ENCODE measurements around the gene ALMS1. TPM values are rescaled to one million over a fixed set of nuclear protein-coding genes. Genes with fewer than 3 reads are reported as not detected.

The ALMS1 gene
- total and polyA plus RNA-seq, 9 of the 15 experiments (the other 6 are each of a cell fraction or from before 2014, with no cell fraction given), result 1.4 to 26.3 (median 13.6) TPM

GRCh38 chr2:73444202-73444601, 58.6 kb downstream of the ALMS1 start:
- H3K4me2 ChIP-seq (ENCODE audit: insufficient read depth, low read length), result no peak overlapping the region
- no peak for FAIRE-seq
- no peak overlapping the region for H3K9ac ChIP-seq (ENCODE audit: insufficient read depth in 1 of 2, low read depth in 2 of 2, low read length in 2 of 2)
- ATAC-seq, result no peak
- intact Hi-C loops (cut with micrococcal nuclease), result no loop called here
- peaks cover 3% of the 10 kb centered on the region; the same call in 2 of the 3 replicates for H3K36me3 ChIP-seq (ENCODE audit: control insufficient read depth, insufficient read depth, low read length)
- WGBS (ENCODE audit: insufficient coverage, low coverage, missing lambda C conversion rate), result 80% methylated on average over 3 of the region's 3 CpGs
- TF ChIP-seq ZBTB2 (IDR thresholded peaks at IDR 0.05) (no peak), MEIS2 (IDR thresholded peaks at IDR 0.05; ENCODE audit: partially characterized antibody) (no peak), ATF7 (IDR thresholded peaks at IDR 0.05) (no peak), ZNF778 (CRISPR knock-in tag; IDR thresholded peaks at IDR 0.05) (no peak), ZNF511 (CRISPR knock-in tag; IDR thresholded peaks at IDR 0.05) (no peak), GTF2E2 (tag; IDR thresholded peaks at IDR 0.05) (no peak), PHB (CRISPR knock-in tag; IDR thresholded peaks at IDR 0.05) (no peak), TRIM24 (IDR thresholded peaks at IDR 0.05) (no peak), YY1 (IDR thresholded peaks at IDR 0.05; ENCODE audit: borderline replicate concordance in 1 of 3, control insufficient read depth in 1 of 3, extremely low read depth in 1 of 3, insufficient read depth in 3 of 3, insufficient read length in 1 of 3, insufficient replicate concordance in 2 of 3, low read depth in 1 of 3, low read length in 2 of 3) (no peak), ARNT (IDR thresholded peaks at IDR 0.05) (no peak), TAF7 (tag; IDR thresholded peaks at IDR 0.05) (no peak), RFX1 (IDR thresholded peaks at IDR 0.05) (no peak), IRF2 (CRISPR knock-in tag; IDR thresholded peaks at IDR 0.05) (no peak), PRMT5 (CRISPR knock-in tag; IDR thresholded peaks at IDR 0.05) (no peak), HBP1 (CRISPR knock-in tag; IDR thresholded peaks at IDR 0.05) (no peak)
- POLR2A ChIA-PET, result no interaction called here
- H2AFZ ChIP-seq (ENCODE audit: low read depth, low read length), result no peak overlapping the region
- H3K79me2 ChIP-seq (ENCODE audit: control insufficient read depth, insufficient read depth, low read length), result no peaks in the 10 kb centered on the region
- no peaks in the 10 kb centered on the region for H3K4me1 ChIP-seq (replicated peaks in 1 of 2; ENCODE audit: control insufficient read depth in 2 of 2, insufficient read depth in 2 of 2, low read length in 2 of 2)
- no peaks in the 10 kb centered on the region for H4K20me1 ChIP-seq (replicated peaks; ENCODE audit: control insufficient read depth, insufficient read depth, low read length)
- no peaks in the 10 kb centered on the region for H3K9me3 ChIP-seq (replicated peaks; ENCODE audit: control insufficient read depth, insufficient read depth, low read depth, low read length)
- no peak for DNase-seq (ENCODE audit: extremely low read depth in 1 of 4, low spot score in 3 of 4)
- no peaks in the 10 kb centered on the region for H3K27me3 ChIP-seq (ENCODE audit: control insufficient read depth in 2 of 2, insufficient read depth in 2 of 2, low read length in 2 of 2)
- H3K27ac ChIP-seq (ENCODE audit: extremely low read depth, low read depth, low read length), result no peak overlapping the region
- in situ Hi-C loops (cut with MboI), result no loop called here
- no TSS peak for BruUV-seq (replicated peaks)
- H3K4me3 ChIP-seq, result no peak overlapping the region
- CTCF ChIA-PET (ENCODE audit: low intra/inter-chr PET ratio), result no interaction called here
- H3K9me1 ChIP-seq (ENCODE audit: control insufficient read depth, insufficient read depth, low read length), result no peaks in the 10 kb centered on the region

All from K562 (cell line).